Parathyroid adenoma (tissue), 2 donors: ENCODE measurements around the gene LTC4S.
"Not testable (repeated sequence)": the region's sequence is repeated elsewhere in the genome, so short reads cannot be mapped to it uniquely, and the experiment has no call there.

ENCODE experiments used
- H2AFZ ChIP-seq: fragments of 300-600 bp; sonication (generic); one replicate; pipeline ENCODE4 v1.7.0; 2017; ENCODE audit warnings: antibody characterized with exemption, mild to moderate bottlenecking
- H3K27ac ChIP-seq: fragments of 300-600 bp; sonication (generic); one replicate; pipeline ENCODE4 v1.7.0; 2017
- H3K27me3 ChIP-seq: fragments of 300-600 bp; sonication (generic); one replicate; pipeline ENCODE4 v1.7.0; 2017; ENCODE audit warnings: low read length; ENCODE audit not compliant: control insufficient read depth, insufficient read depth
- H3K36me3 ChIP-seq: fragments of 300-600 bp; sonication (generic); one replicate; pipeline ENCODE4 v1.7.0; 2017; ENCODE audit warnings: low read length; ENCODE audit not compliant: control insufficient read depth, insufficient read depth
- H3K4me1 ChIP-seq: fragments of 300-600 bp; sonication (generic); one replicate; pipeline ENCODE4 v1.7.0; 2017; ENCODE audit warnings: control low read depth
- H3K4me2 ChIP-seq: fragments of 300-600 bp; sonication (generic); one replicate; pipeline ENCODE4 v1.7.0; 2017; ENCODE audit warnings: low read length
- H3K4me3 ChIP-seq: fragments of 300-600 bp; sonication (generic); one replicate; pipeline ENCODE4 v1.7.0; 2017; ENCODE audit warnings: low read depth, low read length
- H3K79me2 ChIP-seq: fragments of 300-600 bp; sonication (generic); one replicate; pipeline ENCODE4 v1.7.0; 2017; ENCODE audit warnings: control low read depth
- H3K9ac ChIP-seq: fragments of 300-600 bp; sonication (generic); one replicate; pipeline ENCODE4 v1.7.0; 2017; ENCODE audit warnings: mild to moderate bottlenecking
- H3K9me3 ChIP-seq: fragments of 300-600 bp; sonication (generic); one replicate; pipeline ENCODE4 v1.7.0; 2017; ENCODE audit warnings: low read length; ENCODE audit not compliant: control insufficient read depth
- CTCF ChIP-seq: fragments of 300-600 bp; sonication (generic); IDR thresholded peaks from one replicate; pipeline ENCODE4 v1.7.0; 2017; ENCODE audit warnings: antibody characterized with exemption, mild to moderate bottlenecking
- donor health status: primary hyperparathyroidism.

The LTC4S gene

GRCh38 chr5:179834120-179834519 is 40.3 kb downstream of the LTC4S start:
- TF ChIP-seq CTCF: no peak
- no peak overlapping the region for H3K4me3 ChIP-seq
- H3K27me3 ChIP-seq: no peaks in the 10 kb centered on the region
- no peak overlapping the region for H3K4me2 ChIP-seq
- no peak overlapping the region for H3K27ac ChIP-seq
- H3K4me1 ChIP-seq: no peaks in the 10 kb centered on the region
- no peaks in the 10 kb centered on the region for H3K9me3 ChIP-seq
- H3K9ac ChIP-seq: no peak overlapping the region
- H2AFZ ChIP-seq: no peak overlapping the region
- peaks cover 12% of the 10 kb centered on the region for H3K79me2 ChIP-seq
- H3K36me3 ChIP-seq: no peaks in the 10 kb centered on the region

GRCh38 chr5:179834871-179835270 is 41.1 kb downstream of the LTC4S start:
- H3K27me3 ChIP-seq, H3K27ac ChIP-seq, H3K9ac ChIP-seq, H3K4me3 ChIP-seq, H3K36me3 ChIP-seq, H3K4me1 ChIP-seq, H3K4me2 ChIP-seq, H2AFZ ChIP-seq, H3K79me2 ChIP-seq, H3K9me3 ChIP-seq: not testable (repeated sequence)

GRCh38 chr5:179836225-179837019 is 42.6 kb downstream of the LTC4S start:
- peaks cover 2% of the 10 kb centered on the region for H3K79me2 ChIP-seq
- no peak overlapping the region for H3K4me3 ChIP-seq
- TF ChIP-seq CTCF: no peak
- H2AFZ ChIP-seq: no peak overlapping the region
- no peaks in the 10 kb centered on the region for H3K4me1 ChIP-seq
- no peaks in the 10 kb centered on the region for H3K27me3 ChIP-seq
- no peaks in the 10 kb centered on the region for H3K36me3 ChIP-seq
- no peak overlapping the region for H3K4me2 ChIP-seq
- no peaks in the 10 kb centered on the region for H3K9me3 ChIP-seq
- no peak overlapping the region for H3K27ac ChIP-seq
- no peak overlapping the region for H3K9ac ChIP-seq

- TF ChIP-seq CTCF: no peak
- no peak overlapping the region for H2AFZ ChIP-seq
- H3K9me3 ChIP-seq: no peaks in the 10 kb centered on the region
- no peaks in the 10 kb centered on the region for H3K79me2 ChIP-seq
- no peaks in the 10 kb centered on the region for H3K4me1 ChIP-seq
- H3K27me3 ChIP-seq: no peaks in the 10 kb centered on the region
- H3K9ac ChIP-seq: no peak overlapping the region
- H3K27ac ChIP-seq: no peak overlapping the region
- no peak overlapping the region for H3K4me2 ChIP-seq
- no peaks in the 10 kb centered on the region for H3K36me3 ChIP-seq
- no peak overlapping the region for H3K4me3 ChIP-seq
These were observed 43.6 kb downstream of the LTC4S start for GRCh38 chr5:179837076-179838011.
